Measurements from ENCODE around the gene KLK10.

Gene KLK10

DNA sequence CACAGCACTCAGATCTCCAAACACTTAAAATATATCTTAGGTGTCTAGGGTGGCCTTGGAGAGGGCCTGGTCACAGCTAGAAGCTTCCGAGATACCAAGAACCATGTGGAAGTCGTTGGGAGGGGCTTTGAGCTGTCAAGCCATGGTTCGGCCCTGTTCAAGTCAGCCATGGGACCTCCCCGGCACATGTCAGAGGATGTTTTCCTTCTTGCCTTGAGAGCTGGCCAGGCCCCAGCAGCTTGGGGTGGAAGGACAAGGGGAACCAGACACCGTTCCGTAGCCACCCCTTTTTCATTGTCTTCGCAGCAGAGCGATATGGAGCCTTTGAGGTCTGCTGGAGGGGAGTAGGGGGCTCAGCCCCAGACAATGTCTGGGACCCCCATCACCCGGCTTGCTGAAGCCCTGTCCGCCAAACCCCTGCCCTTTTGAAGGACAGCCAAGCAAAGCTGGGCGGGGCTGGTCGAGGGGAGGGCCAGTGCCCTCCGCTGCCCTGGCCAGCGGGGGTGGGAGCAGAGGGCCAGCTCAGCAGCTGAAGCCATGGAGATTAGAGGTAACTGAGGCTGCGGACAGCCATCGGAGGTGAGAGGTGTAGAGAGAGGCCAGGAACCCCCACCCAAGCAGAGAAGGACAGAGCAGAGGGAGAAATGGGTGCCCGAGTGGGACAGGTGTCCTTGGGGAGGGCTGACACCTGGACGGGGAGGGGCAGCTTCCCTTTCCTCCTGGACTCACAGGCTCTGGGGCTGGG lies 6.5 kb upstream of the KLK10 start:
- DNase-seq, result peak; percentile 80

DNA sequence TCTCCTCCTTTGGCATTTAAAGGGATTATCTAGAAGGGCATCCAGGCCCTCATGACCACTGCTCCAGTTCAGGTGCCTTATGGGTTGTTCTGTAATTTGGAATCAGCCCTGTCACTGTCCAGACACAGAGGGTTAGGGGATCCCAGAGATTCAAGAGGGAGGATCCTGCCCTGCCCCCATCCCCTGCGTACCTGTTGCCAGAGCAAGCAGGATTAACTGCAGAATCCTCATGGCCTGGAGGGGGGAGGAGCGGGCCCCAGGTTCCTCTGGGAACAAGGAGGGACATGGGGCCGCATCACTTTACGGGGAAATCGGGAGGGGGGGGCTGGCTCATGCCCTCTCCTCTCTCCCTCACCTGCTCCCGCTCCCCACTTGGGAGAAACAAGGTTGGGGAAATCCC lies 5.9 kb upstream of the KLK10 start:
- DNase-seq, result peak; percentile 83

DNA sequence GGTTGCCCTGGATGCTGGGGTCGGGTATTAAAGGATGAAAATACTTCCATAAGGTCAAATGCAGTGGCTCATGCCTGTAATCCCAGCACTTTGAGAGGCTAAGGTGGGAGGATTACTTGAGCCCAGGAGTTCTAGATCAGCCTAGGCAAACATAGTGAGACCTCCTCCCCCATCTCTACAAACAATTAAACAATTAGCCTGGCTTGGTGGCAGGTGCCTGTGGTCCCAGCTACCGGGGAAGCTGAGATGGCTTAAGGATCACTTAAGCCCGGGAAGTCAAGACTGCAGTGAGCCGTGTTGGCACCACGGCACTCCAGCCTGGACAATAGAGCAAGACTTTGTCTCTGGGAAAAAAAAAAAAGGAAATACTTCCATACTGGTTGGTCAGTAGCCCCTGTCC lies 5.4 kb upstream of the KLK10 start:
- peak; percentile 93 for DNase-seq

DNA sequence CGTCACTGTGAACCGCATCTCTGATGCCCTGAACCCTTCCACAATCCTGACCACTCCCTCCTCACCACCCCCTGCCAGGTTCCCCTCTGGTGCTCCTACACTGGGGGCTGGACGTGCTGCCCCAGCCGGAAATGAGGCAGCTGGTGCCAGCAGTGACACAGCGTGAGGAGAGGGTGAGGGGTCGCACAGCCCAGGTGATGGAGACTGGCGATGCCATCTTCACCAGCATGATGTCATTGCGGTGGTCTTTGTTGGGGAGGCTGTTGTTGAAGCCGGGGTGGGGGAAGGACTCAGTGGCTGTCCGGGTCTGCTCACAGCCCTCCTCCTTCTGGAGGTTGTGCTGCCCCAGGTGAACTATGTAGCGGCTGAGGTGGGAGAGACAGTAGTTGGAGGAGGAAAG lies 4.4 kb upstream of the KLK10 start:
- DNase-seq, result no peak

DNA sequence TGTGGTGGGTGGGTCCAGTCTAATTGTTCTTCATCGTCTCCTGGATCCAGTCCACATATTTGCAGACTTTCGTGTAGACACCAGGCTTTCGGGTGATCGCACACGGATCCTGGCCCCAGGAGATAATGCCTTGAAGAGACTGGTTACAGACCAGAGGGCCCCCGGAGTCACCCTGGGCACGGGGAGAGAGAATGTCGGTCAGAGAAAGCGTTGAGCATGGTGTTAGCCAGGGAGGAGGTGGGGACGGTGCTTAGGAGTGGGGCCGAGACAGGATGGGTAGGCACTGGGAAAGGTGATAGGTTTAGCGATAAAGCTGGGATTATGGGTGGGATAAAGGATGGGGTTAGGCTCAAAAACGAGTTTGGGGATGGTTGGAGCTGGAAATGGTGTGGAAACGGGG lies 3.0 kb upstream of the KLK10 start:
- no peak for DNase-seq

DNA sequence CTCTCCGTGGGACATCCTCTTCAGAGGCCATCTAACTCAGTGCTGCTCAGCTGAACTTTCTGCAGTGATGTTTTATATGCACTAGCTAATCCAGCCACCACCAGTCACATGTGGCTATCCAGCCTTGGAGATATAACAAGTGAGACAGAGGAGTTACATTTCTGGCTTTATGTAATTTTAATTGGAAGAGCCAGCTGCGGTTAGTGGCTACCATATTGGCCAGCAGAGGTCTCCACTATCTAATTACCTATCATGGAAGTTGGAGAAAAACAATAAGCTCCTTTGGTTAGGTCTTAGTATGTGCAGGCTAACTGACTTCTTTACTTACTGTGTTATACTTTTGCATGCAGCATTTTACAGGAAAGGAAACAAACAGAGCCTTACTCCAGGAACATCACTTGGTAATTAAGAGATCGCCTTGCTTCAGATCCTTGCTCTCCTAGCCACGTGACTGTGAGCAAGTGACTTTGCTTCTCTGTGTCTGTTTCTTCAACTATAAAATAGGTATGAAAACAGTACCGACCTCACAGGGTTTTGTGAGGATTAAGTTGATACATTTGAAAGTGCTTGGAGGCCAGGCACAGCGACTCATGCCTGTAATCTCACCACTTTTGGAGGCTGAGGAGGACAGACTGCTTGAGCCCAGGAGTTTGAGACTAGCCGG lies 1.6 kb upstream of the KLK10 start:
- peak; percentile 87 for DNase-seq

DNA sequence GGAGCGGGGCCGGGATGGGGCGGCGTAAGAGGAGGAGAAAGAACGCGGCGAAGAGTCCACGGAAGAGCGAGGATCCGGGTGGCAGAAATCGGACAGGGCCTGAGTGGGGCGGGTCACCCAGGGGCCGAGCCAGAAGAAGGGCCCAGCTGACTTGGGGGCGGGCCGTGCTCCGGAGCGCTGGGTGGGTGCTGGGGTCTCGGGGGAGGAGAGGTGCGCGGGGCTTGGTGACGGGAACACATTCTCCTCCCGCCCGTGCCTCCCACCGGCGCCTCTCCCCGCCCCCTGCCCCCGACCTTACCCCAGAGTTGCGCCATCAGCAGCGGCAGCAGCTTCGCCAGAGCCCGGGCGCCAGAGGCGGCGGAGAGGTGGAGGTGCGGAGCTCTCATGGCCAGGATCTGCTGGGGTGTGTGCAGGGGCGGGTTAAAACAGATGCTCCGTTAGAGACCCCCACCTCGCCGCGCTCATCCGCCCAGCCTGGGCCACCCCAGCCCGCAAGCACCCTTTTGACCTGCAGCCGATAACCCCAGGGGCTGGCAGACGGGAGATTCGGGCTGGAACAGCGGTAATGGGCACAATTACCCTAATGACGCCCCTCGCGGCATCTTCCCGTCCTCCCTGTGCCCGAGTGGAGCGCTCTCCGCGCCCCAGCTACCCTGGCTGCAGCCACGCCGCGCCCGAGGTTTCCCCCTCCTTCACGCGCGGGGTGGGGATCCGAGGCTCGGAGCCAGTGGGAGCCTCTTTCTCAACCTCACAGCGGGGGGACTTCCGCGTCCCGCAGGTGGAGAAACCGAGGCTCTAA lies 565 bp downstream of the KLK10 start:
- peak; percentile 70 for DNase-seq

DNA sequence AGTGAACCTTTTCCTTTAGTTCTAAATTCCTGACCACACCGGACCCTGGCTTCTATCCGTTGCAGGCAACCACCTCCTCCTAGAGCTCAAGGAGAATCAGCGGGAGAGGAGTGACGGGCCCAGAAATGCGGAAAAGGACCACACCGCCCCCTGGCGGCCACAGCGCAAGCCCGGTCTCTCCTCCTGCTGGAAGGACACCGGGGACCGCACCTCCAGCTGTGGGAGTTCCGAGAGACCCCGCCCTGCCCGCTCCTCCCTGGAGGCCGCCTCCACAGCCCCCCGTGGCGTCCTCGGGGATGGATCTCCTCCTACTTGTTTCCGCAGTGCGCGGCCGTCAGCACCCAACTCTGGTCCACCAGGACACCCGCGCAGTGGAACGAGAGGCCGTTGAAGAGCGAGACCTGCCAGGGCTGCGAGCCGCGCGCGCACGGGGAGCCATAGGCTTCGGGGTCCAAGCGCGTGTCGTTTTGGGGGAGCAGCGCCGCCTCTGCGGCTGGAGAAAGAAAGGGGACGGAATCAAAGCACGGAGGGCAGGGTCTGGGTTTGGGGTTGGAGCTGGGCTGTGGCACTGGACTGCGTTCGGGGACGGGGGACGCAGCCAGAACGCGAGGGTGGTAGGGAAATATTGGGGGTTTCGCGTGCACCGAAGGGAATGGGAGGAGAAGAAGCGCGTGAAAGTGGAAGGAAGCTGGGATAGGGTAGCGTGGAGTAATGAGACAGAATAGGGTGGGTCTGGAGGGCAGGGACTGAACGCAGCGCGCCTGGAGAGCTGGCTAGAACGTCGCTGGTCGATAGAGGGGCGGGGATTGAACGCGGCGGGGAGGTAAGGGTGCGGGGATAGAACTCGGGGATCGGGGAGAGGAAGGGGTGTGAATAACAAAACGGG lies 2.5 kb downstream of the KLK10 start:
- DNase-seq, result peak; percentile 86

DNA sequence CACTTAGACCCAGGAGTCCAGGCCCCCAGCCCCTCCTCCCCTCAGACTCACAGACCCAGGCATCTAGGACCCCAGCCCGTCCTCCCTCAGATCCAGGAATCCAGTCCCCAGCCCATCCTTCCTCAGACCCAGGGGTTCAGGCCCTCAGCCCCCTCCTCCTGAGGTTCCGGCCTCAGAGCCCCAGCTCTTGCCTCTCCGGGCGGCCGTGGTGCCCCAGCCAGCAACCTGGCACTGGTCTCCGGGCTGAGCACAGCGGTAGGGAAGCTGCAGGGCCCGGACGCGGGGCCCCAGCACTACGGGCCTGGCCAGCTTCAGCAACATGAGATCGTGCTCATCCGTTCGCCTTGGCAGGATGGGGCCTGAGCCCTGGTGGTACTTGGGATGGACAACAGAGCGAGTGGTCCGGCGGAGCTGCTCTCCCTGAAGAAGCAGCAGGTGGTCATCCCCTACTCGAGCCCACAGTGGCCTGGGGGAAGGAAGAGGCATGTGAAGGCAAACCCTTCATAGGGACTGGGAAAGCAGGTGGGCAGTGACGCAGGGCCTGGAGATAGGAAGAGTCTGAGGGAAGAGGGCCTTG lies 3.7 kb downstream of the KLK10 start:
- no peak for DNase-seq

DNA sequence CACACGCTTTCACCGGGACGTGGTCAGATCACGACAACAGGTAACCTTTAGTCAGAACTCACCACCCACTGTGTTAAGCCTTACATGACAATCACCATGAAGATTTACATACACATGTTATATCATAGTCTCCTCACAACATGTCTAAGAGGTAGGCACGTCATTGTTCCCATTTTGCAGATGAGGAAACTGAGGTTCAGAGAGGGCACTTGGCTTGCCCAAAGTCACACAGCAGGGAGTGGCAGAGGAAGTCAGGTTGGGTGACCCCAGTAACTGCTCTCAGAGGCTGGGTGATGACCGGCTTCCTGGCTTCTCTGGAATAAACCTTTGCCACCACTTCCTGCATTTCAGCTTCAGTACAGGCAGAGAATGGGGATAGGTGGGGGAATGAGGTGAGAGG lies 5.3 kb downstream of the KLK10 start:
- DNase-seq, result no peak

DNA sequence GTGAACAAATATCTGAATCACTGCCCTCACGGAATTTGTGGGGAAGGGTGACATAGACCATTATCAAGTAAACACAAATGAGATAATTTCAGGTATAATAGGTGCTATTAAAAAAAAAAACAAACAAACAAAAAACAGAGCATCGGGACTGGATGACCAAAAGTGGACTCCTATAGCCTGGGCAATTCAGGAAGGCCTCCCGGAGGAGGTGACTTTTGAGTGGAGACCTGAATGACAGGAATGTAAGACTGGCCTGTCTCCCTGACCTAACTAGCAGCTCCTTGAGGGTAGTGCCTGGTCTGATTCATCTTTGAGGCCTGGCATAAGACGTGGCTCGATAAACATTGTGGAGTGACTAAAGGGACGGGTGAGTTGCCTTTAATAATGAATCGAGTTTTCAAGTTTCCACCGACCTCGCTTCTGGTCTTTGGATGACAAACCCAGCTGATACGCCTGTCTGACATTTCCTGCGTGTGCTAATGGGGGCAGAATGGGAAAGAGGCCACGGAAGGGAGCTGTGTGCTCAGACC lies 6.8 kb downstream of the KLK10 start:
- peak; percentile 22 for DNase-seq

DNA sequence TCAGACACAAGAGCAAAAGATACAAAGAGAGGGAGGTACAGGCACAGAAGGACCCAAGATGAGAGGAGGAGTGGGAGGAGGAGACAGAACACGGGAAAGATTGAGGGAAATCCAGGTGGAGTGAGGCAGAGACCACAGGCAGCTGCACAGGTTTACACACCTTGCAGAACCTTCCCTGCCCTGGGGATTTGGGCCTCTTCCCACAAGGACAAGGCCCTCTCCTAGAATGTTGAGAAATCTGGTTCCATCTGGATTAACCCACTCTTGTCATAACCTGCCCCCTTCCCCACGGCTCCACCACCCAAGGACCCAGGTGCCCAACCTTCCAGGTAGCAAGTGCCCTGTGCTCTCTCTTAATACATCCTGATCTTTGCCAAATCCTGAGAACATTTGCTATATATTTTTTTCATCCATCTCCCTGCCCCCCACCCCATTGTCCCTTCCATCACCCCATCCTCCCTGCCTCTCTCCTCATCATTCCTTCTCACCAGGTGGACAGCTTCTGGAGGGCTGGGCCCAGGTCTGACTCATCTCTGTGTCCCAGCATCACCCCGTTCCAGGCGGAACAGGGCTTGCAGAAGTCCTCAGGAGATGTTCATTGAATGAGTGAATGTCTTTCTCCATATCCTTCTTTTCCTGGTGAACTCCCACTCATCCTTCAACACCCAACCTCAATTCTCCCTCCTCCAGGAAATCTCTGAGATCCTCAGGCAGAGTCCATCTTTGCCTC lies 9.3 kb downstream of the KLK10 start:
- DNase-seq, result no peak

DNA sequence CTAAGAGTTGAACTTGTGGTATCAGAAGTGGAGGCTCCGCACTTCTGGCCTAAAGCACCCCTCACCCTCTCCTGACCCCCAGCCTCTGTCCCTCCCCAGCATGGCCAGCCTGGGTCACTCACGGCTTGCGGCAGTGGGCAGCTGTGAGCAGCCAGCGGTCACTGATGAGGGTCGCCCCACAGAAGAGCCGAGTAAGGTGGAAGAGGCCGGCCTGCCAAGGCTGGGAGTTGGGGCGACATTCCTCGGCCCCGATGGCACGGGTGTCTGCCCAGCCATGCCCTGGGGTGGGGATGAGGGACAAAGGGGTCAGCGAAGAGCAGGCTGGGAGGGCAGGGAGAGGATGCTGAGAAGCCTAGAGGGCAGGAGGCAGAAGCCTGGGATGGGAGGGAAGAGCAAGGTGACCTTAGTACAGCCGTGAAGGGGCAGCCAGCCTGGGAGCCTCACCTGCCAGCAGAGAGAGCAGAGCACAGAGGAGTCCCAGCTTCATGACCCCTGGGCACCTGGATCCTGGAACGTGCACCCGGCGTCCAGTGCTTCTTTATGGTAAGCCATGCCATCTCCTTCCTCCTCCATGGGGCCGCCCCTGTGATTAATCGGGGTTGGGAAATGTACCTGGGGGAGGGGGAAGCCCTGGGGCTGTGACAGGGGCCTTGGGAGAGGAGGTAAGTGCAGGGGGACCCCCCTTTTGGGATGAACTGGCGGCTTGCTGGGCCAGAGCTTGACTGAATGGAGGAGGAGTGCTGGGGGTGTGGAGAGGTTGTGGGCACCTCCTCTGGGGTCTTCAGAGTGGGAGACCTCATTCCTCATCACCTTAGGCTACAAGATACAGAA lies 10.2 kb downstream of the KLK10 start:
- no peak for DNase-seq

DNA sequence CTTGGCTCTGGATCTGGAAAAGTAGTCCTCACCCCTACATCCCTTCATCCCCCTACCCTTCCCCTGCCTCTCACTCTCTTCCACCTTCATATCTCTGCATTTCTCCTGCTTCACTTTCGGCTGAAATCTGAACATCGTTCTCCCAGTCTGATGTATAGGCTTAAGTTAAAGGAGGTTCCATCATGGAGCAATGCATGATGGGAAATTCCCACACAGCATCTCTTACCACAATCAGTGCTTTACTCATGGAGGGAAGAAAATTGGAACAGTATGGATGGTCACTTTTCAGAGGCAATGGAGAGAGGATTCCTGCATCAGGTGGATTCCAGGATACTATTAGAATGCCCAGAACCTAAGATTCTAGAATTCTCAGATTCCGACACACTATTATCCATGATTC lies 12.0 kb downstream of the KLK10 start:
- no peak for DNase-seq

DNA sequence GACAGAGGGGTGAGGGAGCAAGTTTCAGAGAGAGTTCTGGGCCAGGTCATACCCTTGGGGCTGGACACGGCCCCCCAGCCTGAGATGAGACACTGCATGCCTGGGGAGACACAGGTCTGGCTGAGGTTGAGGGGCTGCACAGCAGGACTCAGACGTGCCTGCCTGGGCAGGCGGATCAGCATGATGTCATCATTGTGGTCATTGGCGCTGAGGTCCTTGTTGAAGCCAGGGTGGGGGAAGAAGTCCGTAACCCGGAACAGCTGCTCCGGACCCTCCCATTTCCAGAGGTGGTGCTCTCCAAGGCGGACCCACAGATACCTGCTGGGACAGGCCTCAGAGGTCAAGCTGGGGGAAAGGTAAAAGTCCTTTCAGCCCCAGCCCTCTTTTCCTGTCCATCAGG lies 13.1 kb downstream of the KLK10 start:
- DNase-seq, result no peak

DNA sequence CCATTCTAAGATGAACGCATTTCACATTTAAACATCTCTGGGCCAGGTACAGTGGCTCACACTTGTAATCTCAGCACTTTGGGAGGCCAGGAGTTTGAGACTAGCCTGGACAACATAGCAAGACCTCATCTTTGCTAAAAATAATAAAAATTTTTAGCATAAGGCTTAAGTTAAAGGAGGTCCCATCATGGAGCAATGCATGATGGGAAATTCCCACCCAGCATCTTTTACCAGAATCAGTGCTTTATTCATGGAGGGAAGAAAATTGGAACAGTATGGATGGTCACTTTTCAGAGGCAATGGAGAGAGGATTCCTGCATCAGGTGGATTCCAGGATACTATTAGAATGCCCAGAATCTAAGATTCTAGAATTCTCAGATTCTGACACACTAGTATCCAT lies 14.3 kb downstream of the KLK10 start:
- DNase-seq, result no peak

DNA sequence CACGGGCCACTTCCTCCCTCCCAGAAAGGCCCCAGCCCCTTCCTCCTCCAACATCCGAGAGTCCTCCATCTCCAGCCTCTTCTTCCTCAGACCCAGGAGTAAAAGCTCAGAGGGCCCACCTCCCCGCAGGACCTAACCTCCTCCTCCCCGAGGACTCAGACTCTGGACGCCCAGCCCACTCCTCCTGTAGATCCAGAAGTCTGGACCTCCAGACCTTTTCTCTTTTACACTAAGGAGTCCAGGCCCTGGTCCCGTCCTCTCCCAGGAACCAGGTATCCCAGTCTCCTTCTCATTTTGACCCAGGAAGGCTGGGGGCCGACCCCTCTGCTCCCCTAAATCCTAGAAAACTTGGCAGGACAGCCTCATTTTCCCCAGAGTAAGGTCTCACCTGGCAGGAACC lies 16.2 kb downstream of the KLK10 start:
- no peak for DNase-seq

DNA sequence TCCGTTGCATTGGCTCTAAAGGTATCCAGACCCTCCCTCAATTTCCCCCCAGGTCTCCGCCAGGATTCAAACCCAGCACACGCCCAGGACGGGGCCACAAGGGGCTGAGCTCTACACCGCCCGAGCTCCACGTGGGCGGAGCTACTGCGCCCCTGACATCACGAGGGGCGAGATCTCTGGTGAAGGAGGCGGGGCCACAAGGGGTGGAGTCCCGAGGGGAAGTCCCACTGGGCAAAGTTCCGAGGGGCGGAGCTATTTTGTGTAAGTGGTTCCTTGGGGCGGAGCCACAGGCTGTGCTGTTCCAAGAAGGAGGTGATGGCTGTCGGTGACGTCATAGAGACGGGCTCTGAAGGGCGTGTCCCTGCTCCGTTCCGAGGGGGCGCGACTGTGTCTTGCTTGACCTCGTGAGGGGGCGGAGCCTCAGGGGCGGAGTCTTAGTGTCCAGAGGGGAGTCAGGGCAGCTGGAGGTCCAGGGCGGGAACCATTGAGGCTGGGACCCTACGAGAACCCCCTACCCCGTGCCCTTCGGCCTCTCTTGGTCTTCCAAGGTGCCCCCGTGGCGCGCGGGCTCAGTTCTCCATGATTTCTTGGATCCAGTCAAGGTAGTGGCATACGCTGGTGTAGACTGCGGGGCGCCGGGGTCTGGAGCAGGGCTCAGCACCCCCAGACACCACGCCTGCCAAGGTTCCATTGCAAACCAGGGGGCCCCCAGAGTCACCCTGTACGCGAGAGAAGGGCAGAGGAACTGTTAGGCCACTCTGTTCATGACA lies 16.8 kb downstream of the KLK10 start:
- peak; percentile 46 for DNase-seq

DNA sequence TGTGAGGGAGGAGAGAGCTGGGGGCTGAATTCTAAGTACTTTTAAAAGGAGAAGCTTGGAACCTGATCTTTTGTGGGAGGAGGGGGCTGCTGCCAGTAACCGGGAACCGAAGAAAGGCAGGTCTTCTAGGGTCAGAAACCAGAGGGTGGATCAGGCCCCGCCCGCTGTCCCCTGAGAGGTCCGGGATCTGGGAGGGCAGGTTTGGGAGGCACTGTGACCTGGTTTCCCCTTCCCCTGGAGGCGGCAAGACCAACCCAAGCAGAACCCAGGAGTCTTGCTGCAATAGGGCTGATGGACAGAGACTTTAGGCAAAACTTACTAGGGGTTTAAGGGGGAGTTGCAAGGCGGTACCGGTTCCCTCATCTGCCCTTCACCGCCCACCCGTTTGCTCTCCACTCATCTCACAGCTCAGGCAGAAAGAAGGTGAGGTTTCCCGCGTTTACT lies 17.4 kb downstream of the KLK10 start:
- no peak for DNase-seq

DNA sequence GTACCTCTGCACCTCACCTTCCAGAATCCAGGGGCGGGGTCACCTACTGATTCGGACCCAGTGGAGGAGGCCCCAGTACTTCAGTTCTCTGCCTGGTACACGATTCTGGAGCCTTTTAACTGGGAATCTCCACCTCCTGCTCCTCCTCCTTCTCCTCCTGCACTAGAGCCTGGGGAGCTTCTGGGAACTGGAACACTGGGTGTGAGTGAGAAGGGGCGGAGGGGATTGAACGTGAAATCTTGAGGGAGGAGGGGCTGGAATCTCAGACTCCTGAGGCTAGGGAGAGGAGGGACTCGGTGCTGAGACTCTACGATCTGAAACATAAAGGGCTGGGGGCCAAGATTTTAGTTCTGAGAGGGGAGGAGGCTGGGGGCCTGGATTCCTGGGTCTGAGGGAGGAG lies 18.0 kb downstream of the KLK10 start, which contains the start of gene KLK8:
TSS of gene KLK8 (minus strand) at position 90 of the 400 bp plus-strand sequence. CDS start 437 bp downstream, outside the sequence.
- DNase-seq, result no peak
